HepG2 (cell line): Measurements from ENCODE around the gene DCAF6. TPM values are rescaled to one million over a fixed set of nuclear protein-coding genes. Genes with fewer than 3 reads are reported as not detected.

Source experiments
- CSRNP2 ChIP-seq: sonication (generic); formaldehyde crosslinking; conservative IDR thresholded peaks from 2 replicates; pipeline ENCODE4 v1.8.0; 2022; ENCODE audit warnings: low read depth, missing genetic modification reagents
- E2F5 ChIP-seq: sonication (generic); formaldehyde crosslinking; conservative IDR thresholded peaks from 2 replicates; pipeline ENCODE4 v1.4.0; 2020; ENCODE audit warnings: missing genetic modification reagents
- ELF4 ChIP-seq: sonication (generic); formaldehyde crosslinking; IDR thresholded peaks from 2 replicates; pipeline ENCODE4 v1.5.0; 2020; ENCODE audit warnings: missing genetic modification reagents, mild to moderate bottlenecking, moderate library complexity, borderline replicate concordance
- MEIS1 ChIP-seq: sonication (generic); formaldehyde crosslinking; IDR thresholded peaks from 2 replicates; pipeline ENCODE4 v1.9.0; 2021; ENCODE audit warnings: mild to moderate bottlenecking, missing genetic modification reagents, moderate library complexity, borderline replicate concordance
- NR2F6 ChIP-seq, 2 experiments: IDR thresholded peaks; 2 replicates each; pipeline ENCODE4 v1.6.1; 2016; ENCODE audit warnings: antibody characterized with exemption in 1 of 2, mild to moderate bottlenecking in 1 of 2
- RCOR2 ChIP-seq: IDR thresholded peaks from 2 replicates; pipeline ENCODE4 v1.6.1; 2016; ENCODE audit warnings: missing biosample characterization, missing genetic modification reagents
- RERE ChIP-seq: IDR thresholded peaks from 2 replicates; pipeline ENCODE4 v1.6.1; 2016; ENCODE audit warnings: low read depth, missing genetic modification reagents, missing compliant biosample characterization
- SIN3A ChIP-seq: IDR thresholded peaks from 2 replicates; pipeline ENCODE4 v1.6.1; 2011; ENCODE audit warnings: low read depth, mild to moderate bottlenecking, control low read depth, low read length, borderline replicate concordance
- SMARCC2 ChIP-seq: fragments of 450-650 bp; IDR thresholded peaks from 2 replicates; pipeline ENCODE4 v1.6.1; 2017; ENCODE audit warnings: antibody characterized with exemption, mild to moderate bottlenecking
- SYNCRIP ChIP-seq: fragments of 200-400 bp; formaldehyde crosslinking; IDR thresholded peaks from 2 replicates; pipeline ENCODE4 v1.6.1; 2018; ENCODE audit warnings: mild to moderate bottlenecking, low read depth, low read length; ENCODE audit not compliant: insufficient read depth
- TAF15 ChIP-seq: fragments of 200-400 bp; formaldehyde crosslinking; IDR thresholded peaks from one replicate; pipeline ENCODE4 v1.6.1; 2018; ENCODE audit warnings: mild to moderate bottlenecking, low read depth, low read length; ENCODE audit not compliant: poor library complexity, severe bottlenecking
- TCF7 ChIP-seq: sonication (generic); IDR thresholded peaks from 2 replicates; pipeline ENCODE4 v1.6.1; 2016; ENCODE audit warnings: antibody characterized with exemption, low read depth
- THAP11 ChIP-seq: IDR thresholded peaks from 2 replicates; pipeline ENCODE4 v1.6.1; 2016; ENCODE audit warnings: missing biosample characterization, missing genetic modification reagents
- TRIM24 ChIP-seq: sonication (generic); formaldehyde crosslinking; IDR thresholded peaks from 2 replicates; pipeline ENCODE4 v1.8.0; 2022; ENCODE audit warnings: mild to moderate bottlenecking, missing genetic modification reagents
- ZEB1 ChIP-seq: IDR thresholded peaks from 2 replicates; pipeline ENCODE4 v1.6.1; 2012; ENCODE audit warnings: mild to moderate bottlenecking, low read depth, inconsistent platforms; ENCODE audit not compliant: insufficient replicate concordance
- ZNF101 ChIP-seq: sonication (generic); formaldehyde crosslinking; IDR thresholded peaks from 2 replicates; pipeline ENCODE4 v1.4.0; 2020; ENCODE audit warnings: mild to moderate bottlenecking, low read depth, missing genetic modification reagents, borderline replicate concordance
- polyA plus RNA-seq, 8 experiments: library from polyadenylated mRNA; depleted of rRNA in 3 of 8; stranded (reverse) in 7 of 8; unstranded in 1 of 8; fragments of >200 nt; fragmentation: Illumina TruSeq in 4 of 8; extraction: Trizol in 4 of 8; gene quantifications; 2 replicates each; pipeline versions ENCODE4 v1.2.1 to v1.2.3, GENCODE V29; 2011 to 2016; ENCODE audit warnings: low read depth in 4 of 8, missing spikeins in 1 of 8, mixed read lengths in 1 of 8; ENCODE audit not compliant: insufficient read depth in 1 of 8
- total RNA-seq, 5 experiments: library from RNA; depleted of rRNA; stranded (reverse); fragments of >200 nt; fragmentation: Illumina TruSeq; extraction: Trizol; gene quantifications; 2 replicates each; pipeline ENCODE4 v1.2.3, GENCODE V29; 2016; ENCODE audit warnings: low read depth in 1 of 5
- TF ChIP-seq, protein P1 (sequence below): IDR thresholded peaks from 2 replicates; pipeline ENCODE4 v1.6.1; 2016; ENCODE audit warnings: control low read depth
- TF ChIP-seq, protein P2 (sequence below): sonication (generic); formaldehyde crosslinking; IDR thresholded peaks from 2 replicates; pipeline ENCODE4 v1.5.0; 2020; ENCODE audit warnings: mild to moderate bottlenecking, missing genetic modification reagents

The DCAF6 gene
- total and polyA plus RNA-seq, 2 of the 13 experiments (the other 11 are each of a cell fraction or from before 2014, with no cell fraction given): 24.7 to 33.7 TPM

DNA sequence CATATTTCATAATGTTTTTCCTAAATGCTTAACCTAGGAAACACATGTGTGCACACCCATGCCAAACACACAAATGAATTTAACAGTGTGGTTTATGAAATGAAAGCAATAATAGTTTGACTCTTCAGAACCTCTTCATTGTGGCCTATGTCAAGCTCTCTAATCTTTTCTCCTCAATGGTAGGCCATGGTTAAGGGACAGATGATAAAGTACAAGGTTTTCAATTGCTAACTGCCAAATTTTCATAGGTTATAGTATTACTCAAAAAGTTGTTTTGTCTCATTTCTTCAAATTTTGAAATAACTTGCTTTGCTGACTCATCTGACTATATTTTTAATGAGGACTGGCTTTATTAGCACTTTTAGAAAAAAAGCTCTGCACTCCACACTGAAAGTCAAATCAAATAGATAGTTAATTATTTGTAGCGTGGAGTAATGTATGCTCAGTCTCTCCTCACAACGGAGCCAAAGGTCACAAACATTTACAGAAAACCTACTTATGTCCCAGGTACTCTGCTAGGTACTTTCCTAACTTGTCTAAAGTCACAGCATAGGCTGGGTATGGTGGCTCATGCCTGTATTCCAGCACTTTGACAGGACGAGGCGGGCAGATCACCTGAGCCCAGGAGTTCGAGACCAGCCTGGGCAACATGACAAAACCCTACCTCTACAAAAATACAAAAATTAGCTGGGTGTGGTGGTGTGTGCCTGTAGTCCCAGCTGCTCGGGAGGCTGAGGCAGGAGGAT lies 19.5 kb upstream of the DCAF6 start (continued):
- TF ChIP-seq ZNF101 (CRISPR knock-in tag): no peak
- TF ChIP-seq ZEB1: no peak
- no peak for TF ChIP-seq E2F5 (CRISPR knock-in tag)
- no peak for TF ChIP-seq SMARCC2
- TF ChIP-seq RERE: no peak
- no peak for TF ChIP-seq TRIM24
- no peak for TF ChIP-seq CSRNP2 (CRISPR knock-in tag)
- no peak for TF ChIP-seq MEIS1 (CRISPR knock-in tag)
- TF ChIP-seq SIN3A: no peak
- TF ChIP-seq TCF7: no peak
- TF ChIP-seq, protein P1, sequence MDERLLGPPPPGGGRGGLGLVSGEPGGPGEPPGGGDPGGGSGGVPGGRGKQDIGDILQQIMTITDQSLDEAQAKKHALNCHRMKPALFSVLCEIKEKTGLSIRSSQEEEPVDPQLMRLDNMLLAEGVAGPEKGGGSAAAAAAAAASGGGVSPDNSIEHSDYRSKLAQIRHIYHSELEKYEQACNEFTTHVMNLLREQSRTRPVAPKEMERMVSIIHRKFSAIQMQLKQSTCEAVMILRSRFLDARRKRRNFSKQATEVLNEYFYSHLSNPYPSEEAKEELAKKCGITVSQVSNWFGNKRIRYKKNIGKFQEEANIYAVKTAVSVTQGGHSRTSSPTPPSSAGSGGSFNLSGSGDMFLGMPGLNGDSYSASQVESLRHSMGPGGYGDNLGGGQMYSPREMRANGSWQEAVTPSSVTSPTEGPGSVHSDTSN (CRISPR knock-in tag): no peak
- no peak for TF ChIP-seq ELF4 (CRISPR knock-in tag)
- TF ChIP-seq, protein P2, sequence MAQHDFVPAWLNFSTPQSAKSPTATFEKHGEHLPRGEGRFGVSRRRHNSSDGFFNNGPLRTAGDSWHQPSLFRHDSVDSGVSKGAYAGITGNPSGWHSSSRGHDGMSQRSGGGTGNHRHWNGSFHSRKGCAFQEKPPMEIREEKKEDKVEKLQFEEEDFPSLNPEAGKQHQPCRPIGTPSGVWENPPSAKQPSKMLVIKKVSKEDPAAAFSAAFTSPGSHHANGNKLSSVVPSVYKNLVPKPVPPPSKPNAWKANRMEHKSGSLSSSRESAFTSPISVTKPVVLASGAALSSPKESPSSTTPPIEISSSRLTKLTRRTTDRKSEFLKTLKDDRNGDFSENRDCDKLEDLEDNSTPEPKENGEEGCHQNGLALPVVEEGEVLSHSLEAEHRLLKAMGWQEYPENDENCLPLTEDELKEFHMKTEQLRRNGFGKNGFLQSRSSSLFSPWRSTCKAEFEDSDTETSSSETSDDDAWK: no peak
- TF ChIP-seq TAF15: no peak
- TF ChIP-seq NR2F6 (IDR thresholded peaks at IDR 0.05): peak; percentile 86
- peak; percentile 91 for TF ChIP-seq NR2F6 (CRISPR knock-in tag; IDR thresholded peaks at IDR 0.05)
- TF ChIP-seq THAP11 (CRISPR knock-in tag): no peak
- TF ChIP-seq RCOR2 (CRISPR knock-in tag): peak; percentile 50; the same call in 1 of the 2 replicates
- TF ChIP-seq SYNCRIP: no peak
